Muscle of arm (tissue), 14 donors: Measurements from ENCODE around the gene TMPRSS9. TPM values are rescaled to one million over a fixed set of nuclear protein-coding genes. Genes with fewer than 3 reads are reported as not detected.

ENCODE experiments used
- DNase-seq: peaks from one replicate; pipeline ENCODE4 v3.0.0-alpha.2; 2013
- long read RNA-seq, 11 donors: transcript quantifications; one replicate each; lab custom pipeline, GENCODE V29; 2026
- polyA plus RNA-seq, 12 donors: library from polyadenylated mRNA; unstranded; fragments of 120-200 nt; gene quantifications; one replicate each; pipeline ENCODE4 v1.2.1, GENCODE V29; 2013; ENCODE audit not compliant: insufficient read length in 12 of 12

Gene TMPRSS9
- 1 to 10 TPM in 1 of 12 donors, under 1 TPM in 10, not detected in 1; 0.10 to 4.4 (median 0.28) TPM for polyA plus RNA-seq
- long read RNA-seq, donor 1, partial matches to known transcripts = 232 of 243 reads
- long read RNA-seq, donor 1, other reads (novel, unspliced or antisense) = 11 of 243 reads
- long read RNA-seq, donor 2, partial matches to known transcripts = 336 of 336 reads
- long read RNA-seq, donor 2, other reads (novel, unspliced or antisense) = 0 of 336 reads
- long read RNA-seq, donor 3 = 0 reads
- long read RNA-seq, donor 4 = 0 reads
- long read RNA-seq, donor 5, partial matches to known transcripts = 359 of 359 reads
- long read RNA-seq, donor 5, other reads (novel, unspliced or antisense) = 0 of 359 reads
- long read RNA-seq, donor 6, partial matches to known transcripts = 91 of 91 reads
- long read RNA-seq, donor 6, other reads (novel, unspliced or antisense) = 0 of 91 reads
- long read RNA-seq, donor 7 = 0 reads
- long read RNA-seq, donor 8, partial matches to known transcripts = 108 of 108 reads
- long read RNA-seq, donor 8, other reads (novel, unspliced or antisense) = 0 of 108 reads
- long read RNA-seq, donor 9 = 0 reads
- long read RNA-seq, donor 10 = 0 reads
- long read RNA-seq, donor 11 = 0 reads

- DNase-seq = no peak
Observed at GRCh38 chr19:2359992-2360685, at the start of gene TMPRSS9. Gene TMPRSS9, plus strand, starts transcription at chr19:2360265. Its CDS starts 29,521 bp downstream, at chr19:2389786.

GRCh38 chr19:2311093-2311492 is 49.0 kb upstream of the TMPRSS9 start:
- no peak for DNase-seq

GRCh38 chr19:2312820-2313501 is 47.1 kb upstream of the TMPRSS9 start:
- no peak for DNase-seq

GRCh38 chr19:2315121-2315817 is 44.8 kb upstream of the TMPRSS9 start:
- no peak for DNase-seq

- no peak for DNase-seq
Observed at GRCh38 chr19:2315818-2316353, 44.2 kb upstream of the TMPRSS9 start.

GRCh38 chr19:2317300-2317699 is 42.8 kb upstream of the TMPRSS9 start:
- DNase-seq = no peak

GRCh38 chr19:2317756-2318155 is 42.3 kb upstream of the TMPRSS9 start:
- no peak for DNase-seq

- DNase-seq = no peak
Observed at GRCh38 chr19:2318923-2319322, 41.1 kb upstream of the TMPRSS9 start.

- DNase-seq = no peak
Observed at GRCh38 chr19:2319551-2319950, 40.5 kb upstream of the TMPRSS9 start.

- DNase-seq = no peak
Observed at GRCh38 chr19:2320049-2320448, 40.0 kb upstream of the TMPRSS9 start.

GRCh38 chr19:2320939-2321338 is 39.1 kb upstream of the TMPRSS9 start:
- no peak for DNase-seq

GRCh38 chr19:2321565-2322283 is 38.3 kb upstream of the TMPRSS9 start:
- DNase-seq = no peak

- DNase-seq = no peak
Observed at GRCh38 chr19:2323707-2324106, 36.4 kb upstream of the TMPRSS9 start.

GRCh38 chr19:2324220-2324948 is 35.7 kb upstream of the TMPRSS9 start:
- DNase-seq = no peak

GRCh38 chr19:2325281-2326046 is 34.6 kb upstream of the TMPRSS9 start:
- DNase-seq = no peak

- DNase-seq = no peak
Observed at GRCh38 chr19:2326699-2327360, 33.2 kb upstream of the TMPRSS9 start.

- DNase-seq = no peak
Observed at GRCh38 chr19:2327773-2328400, 32.2 kb upstream of the TMPRSS9 start.
